Ascending aorta (tissue), 2 donors: ENCODE data around the gene ALKBH6. TPM values are rescaled to one million over a fixed set of nuclear protein-coding genes. Genes with fewer than 3 reads are reported as not detected.

Source experiments
- DNase-seq, 2 donors: peaks; one replicate each; pipeline ENCODE4 v3.0.0-alpha.2; 2019; ENCODE audit warnings: low spot score in 2 of 2
- H3K27ac ChIP-seq, 2 donors: fragments of 200-600 bp; sonication (generic); one replicate each; pipeline ENCODE4 v1.5.1; 2016 to 2017; ENCODE audit warnings: mild to moderate bottlenecking in 1 of 2
- H3K27me3 ChIP-seq: fragments of 200-600 bp; sonication (generic); one replicate; pipeline ENCODE4 v1.5.1; 2017
- H3K36me3 ChIP-seq, 2 donors: fragments of 200-600 bp; sonication (generic); one replicate each; pipeline ENCODE4 v1.5.1; 2016
- H3K4me1 ChIP-seq, 2 donors: fragments of 200-600 bp; sonication (generic); one replicate each; pipeline ENCODE4 v1.5.1; 2016 to 2017; ENCODE audit warnings: mild to moderate bottlenecking in 1 of 2
- H3K4me3 ChIP-seq, 2 donors: fragments of 200-600 bp; sonication (generic); one replicate each; pipeline ENCODE4 v1.5.1; 2016 to 2017; ENCODE audit warnings: mild to moderate bottlenecking in 1 of 2
- H3K9me3 ChIP-seq, 2 donors: fragments of 200-600 bp; sonication (generic); one replicate each; pipeline ENCODE4 v1.5.1; 2016
- CTCF ChIP-seq, 3 experiments: fragments of 200-600 bp in 2 of 3; fragments of 450-650 bp in 1 of 3; sonication (generic) in 2 of 3; IDR thresholded peaks; one replicate each; pipeline ENCODE4 v1.5.1; 2016 to 2019; ENCODE audit warnings: antibody characterized with exemption in 3 of 3, mild to moderate bottlenecking in 1 of 3, moderate library complexity in 1 of 3
- intact Hi-C: fragments of 100-400 bp; cut with DNase I; formaldehyde crosslinking; loops from one replicate; pipeline ENCODE4 v1.15.1; 2023
- total RNA-seq: library from RNA; depleted of rRNA; stranded (reverse); fragments of >200 nt; gene quantifications from one replicate; pipeline ENCODE4 v1.1.0, GENCODE V29; 2016

The ALKBH6 gene
- total RNA-seq, 1 donor from 2014 or later, result 35.3 TPM

DNA sequence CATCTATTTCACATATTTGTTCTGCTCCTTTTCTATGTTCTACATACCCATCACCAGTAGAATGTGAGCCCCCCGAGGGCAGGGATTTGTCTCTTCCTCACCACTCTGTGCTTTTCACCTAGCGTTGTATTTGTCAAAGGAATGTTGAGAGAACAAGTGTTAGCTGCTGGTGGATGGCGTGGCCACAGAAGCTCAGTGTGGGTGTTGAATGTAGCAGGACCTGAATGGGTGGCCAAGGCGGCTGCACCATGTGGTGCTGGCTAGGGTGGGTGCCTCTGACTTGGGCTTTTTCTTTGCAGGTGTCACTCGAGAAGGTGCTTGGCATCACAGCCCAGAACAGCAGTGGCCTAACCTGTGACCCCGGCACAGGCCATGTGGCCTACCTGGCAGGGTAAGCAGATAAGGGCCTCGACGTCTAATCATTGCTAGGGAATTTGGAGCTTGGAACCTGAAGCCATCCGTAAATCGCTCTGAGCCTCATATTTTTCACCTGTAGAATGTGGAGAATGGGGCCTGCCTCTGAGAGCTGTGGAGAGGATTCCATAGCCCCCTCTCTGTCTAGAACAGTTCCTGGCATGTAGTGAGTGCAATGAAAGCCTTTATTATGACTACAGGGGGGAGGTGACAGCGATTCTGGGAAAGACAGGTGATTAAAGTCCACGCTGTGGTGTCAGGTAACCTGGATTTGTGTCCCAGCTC lies 44.6 kb upstream of the ALKBH6 start:
- H3K4me1 ChIP-seq, result peaks cover 0 to 6% of the 10 kb centered on the region in 2 donors
- DNase-seq, result no peak
- TF ChIP-seq CTCF (IDR thresholded peaks at IDR 0.05), result no peak
- H3K36me3 ChIP-seq, result no peaks in the 10 kb centered on the region
- H3K9me3 ChIP-seq, result no peaks in the 10 kb centered on the region
- intact Hi-C loops, result loop anchor here (10.0 kb wide), 2 partner anchors 156 to 414 kb away; partner anchors contain the start of genes COX6B1, ETV2, ZNF146 and ZNF565
- H3K27me3 ChIP-seq, result no peaks in the 10 kb centered on the region
- H3K27ac ChIP-seq, result no peak overlapping the region
- no peak overlapping the region for H3K4me3 ChIP-seq

GRCh38 chr19:36054733-36055686 lies 41.0 kb upstream of the ALKBH6 start, which contains the start of gene WDR62:
TSS of gene WDR62 (plus strand) at chr19:36054897. CDS start at chr19:36054972, 75 bp downstream.
- Histone ChIP-seq H3K4me1 (peaks cover 0 to 6% of the 10 kb centered on the region in 2 donors), H3K27ac (peak within 1 kb of the TSS; percentile 91 to 92), H3K36me3 (no peaks in the 10 kb centered on the region), H3K27me3 (no peaks in the 10 kb centered on the region), H3K4me3 (peak within 1 kb of the TSS; percentile 71 to 80), H3K9me3 (no peaks in the 10 kb centered on the region)
- TF ChIP-seq CTCF (IDR thresholded peaks at IDR 0.05), result no peak
- intact Hi-C loops, result loop anchor here (1.0 to 10.0 kb wide), 10 partner anchors 23 to 410 kb away; partner anchors contain the start of genes ALKBH6, ARHGAP33, CLIP3 and COX6B1
- DNase-seq, result peak; percentile 72 to 95

DNA sequence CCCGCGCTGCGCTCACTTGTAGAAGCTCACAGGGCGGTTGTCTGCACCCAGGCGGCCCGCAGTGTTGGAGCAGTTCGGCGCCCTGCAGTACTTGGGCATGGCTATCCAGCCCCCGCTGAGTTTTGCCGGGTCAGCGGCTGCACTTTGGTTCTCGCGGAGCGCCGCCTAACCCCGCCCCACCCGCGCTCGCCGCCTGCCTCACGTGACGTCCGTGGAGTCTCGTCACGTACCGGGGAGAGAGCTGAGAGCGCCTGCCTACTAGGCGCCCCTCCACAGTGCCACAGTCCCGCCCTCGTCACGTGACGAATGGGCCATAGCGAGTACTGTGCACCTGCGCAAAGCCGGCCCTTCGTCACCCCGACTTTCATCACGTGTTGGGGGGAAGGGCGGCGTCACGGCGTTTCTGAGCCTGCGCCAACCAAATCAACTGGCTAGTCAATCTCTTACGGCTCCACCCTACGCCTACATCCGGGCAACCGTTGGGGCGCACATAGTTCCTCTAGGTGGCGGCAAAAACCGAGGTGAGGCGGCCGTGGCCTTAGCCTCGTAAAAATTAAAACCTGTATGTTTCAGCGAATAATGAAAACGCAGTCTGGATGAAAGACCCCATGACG lies 40.2 kb upstream of the ALKBH6 start, which contains the start of gene THAP8:
Gene THAP8 (minus strand): TSS at position 167 of the 614 bp plus-strand sequence. CDS start 68 bp downstream, at position 99.
- peak; percentile 100 for DNase-seq
- peaks cover 0 to 6% of the 10 kb centered on the region in 2 donors for H3K4me1 ChIP-seq
- no peaks in the 10 kb centered on the region for H3K27me3 ChIP-seq
- peak within 1 kb of the TSS; percentile 71 to 80 for H3K4me3 ChIP-seq
- intact Hi-C loops, result loop anchor here (1.0 to 10.0 kb wide), 10 partner anchors 22 to 409 kb away; partner anchors contain the start of genes ALKBH6, ARHGAP33, CLIP3 and COX6B1
- TF ChIP-seq CTCF (IDR thresholded peaks at IDR 0.05), result peak; percentile 57 to 64 (median 57)
- no peaks in the 10 kb centered on the region for H3K9me3 ChIP-seq
- H3K36me3 ChIP-seq, result no peaks in the 10 kb centered on the region
- H3K27ac ChIP-seq, result peak within 1 kb of the TSS; percentile 91 to 92

GRCh38 chr19:36051637-36052036 lies 37.6 kb upstream of the ALKBH6 start:
- intact Hi-C loops, result loop anchor here (5.0 to 10.0 kb wide), 4 partner anchors 54 to 407 kb away; partner anchors contain the start of genes COX6B1, ETV2, IGFLR1 and SDHAF1
- Histone ChIP-seq H3K9me3 (no peaks in the 10 kb centered on the region), H3K4me1 (peaks cover 0 to 6% of the 10 kb centered on the region in 2 donors), H3K27ac (no peak overlapping the region), H3K27me3 (no peaks in the 10 kb centered on the region), H3K36me3 (no peaks in the 10 kb centered on the region), H3K4me3 (no peak overlapping the region)
- no peak for DNase-seq
- no peak for TF ChIP-seq CTCF (IDR thresholded peaks at IDR 0.05)

GRCh38 chr19:36051236-36051635 lies 37.2 kb upstream of the ALKBH6 start:
- Histone ChIP-seq H3K9me3 (no peaks in the 10 kb centered on the region), H3K4me3 (no peak overlapping the region), H3K27ac (no peak overlapping the region), H3K27me3 (no peaks in the 10 kb centered on the region), H3K4me1 (peaks cover 0 to 6% of the 10 kb centered on the region in 2 donors), H3K36me3 (no peaks in the 10 kb centered on the region)
- intact Hi-C loops, result loop anchor here (5.0 to 10.0 kb wide), 4 partner anchors 54 to 406 kb away; partner anchors contain the start of genes COX6B1, ETV2, IGFLR1 and SDHAF1
- DNase-seq, result no peak
- no peak for TF ChIP-seq CTCF (IDR thresholded peaks at IDR 0.05)
